HepG2 (cell line): Measurements from ENCODE around the gene PCTP. TPM values are rescaled to one million over a fixed set of nuclear protein-coding genes. Genes with fewer than 3 reads are reported as not detected.

ENCODE experiments used
- ATAC-seq: fragments of 200-7000 bp; cut with Tn5 transposase; 3 replicates; pipeline ENCODE4 v1.9.1; 2020; ENCODE audit warnings: mild to moderate bottlenecking, moderate library complexity
- BruUV-seq: library from RNA; stranded (reverse); fragments of 400-500 nt; replicated peaks from 2 replicates; lab custom pipeline; 2021; lab: Mats Ljungman, UMichigan
- CTCF ChIA-PET: fragments of 300-600 bp; formaldehyde crosslinking; extraction: SDS; loops from one replicate; lab custom pipeline; 2021; ENCODE audit warnings: low total read pairs, inconsistent platforms, low intra/inter-chr PET ratio; lab: Yijun Ruan, JAX
- POLR2A ChIA-PET: fragments of 350-600 bp; sonication (Branson Sonifier 250); formaldehyde crosslinking; loops from one replicate; lab custom pipeline; 2020; ENCODE audit warnings: antibody characterized with exemption, inconsistent platforms; lab: Yijun Ruan, JAX
- DNase-seq: peaks from one replicate; pipeline ENCODE4 v3.0.0-alpha.2; 2015; ENCODE audit warnings: low spot score
- FAIRE-seq: peaks from 3 replicates; lab custom pipeline; 2011; peaks lifted over from hg19 to GRCh38; lab: Jason Lieb, UNC
- H2AFZ ChIP-seq: one replicate; pipeline ENCODE4 v1.6.1; 2011; ENCODE audit warnings: low read length, inconsistent platforms
- H3K27ac ChIP-seq: fragments of 300-600 bp; 3 replicates; pipeline ENCODE4 v1.8.0; 2011; ENCODE audit warnings: mixed run types, mild to moderate bottlenecking, mixed read lengths, low read length, inconsistent platforms; ENCODE audit not compliant: insufficient read depth; ENCODE audit errors: extremely low read length
- H3K27me3 ChIP-seq, 2 experiments: fragments of 200-600 bp in 1 of 2; 2 replicates in 1 of 2; 3 replicates in 1 of 2; pipeline versions ENCODE4 v1.6.0 to v1.8.0; 2011; ENCODE audit warnings: low read length in 2 of 2, mild to moderate bottlenecking in 2 of 2, moderate library complexity in 2 of 2, inconsistent platforms in 1 of 2; ENCODE audit not compliant: insufficient read depth in 2 of 2, control insufficient read depth in 1 of 2
- H3K36me3 ChIP-seq, 2 experiments: fragments of 200-600 bp in 1 of 2; replicated peaks in 1 of 2; 2 replicates in 1 of 2; 3 replicates in 1 of 2; pipeline versions ENCODE4 v1.5.1 to v1.8.0; 2011; ENCODE audit warnings: low read length in 2 of 2, inconsistent platforms in 1 of 2; ENCODE audit not compliant: insufficient read depth in 2 of 2, control insufficient read depth in 1 of 2
- H3K4me1 ChIP-seq: 2 replicates; pipeline ENCODE4 v1.5.1; 2012; ENCODE audit warnings: low read length, inconsistent platforms; ENCODE audit not compliant: insufficient read depth
- H3K4me2 ChIP-seq: 2 replicates; pipeline ENCODE4 v1.6.0; 2011; ENCODE audit warnings: low read depth, low read length, inconsistent platforms
- H3K4me3 ChIP-seq, 3 experiments: fragments of 200-600 bp in 1 of 3; sonication (generic), shearing (Covaris generic) in 1 of 3; replicated peaks in 1 of 3; 2 replicates each; pipeline ENCODE4 v1.5.1; 2011 to 2016; ENCODE audit warnings: low read length in 3 of 3, inconsistent platforms in 2 of 3, low read depth in 2 of 3, mild to moderate bottlenecking in 2 of 3, control low read depth in 1 of 3, mixed read lengths in 1 of 3; ENCODE audit not compliant: insufficient read depth in 1 of 3
- H3K79me2 ChIP-seq: one replicate; pipeline ENCODE4 v1.6.1; 2011; ENCODE audit warnings: low read length, inconsistent platforms; ENCODE audit not compliant: insufficient read depth
- H3K9ac ChIP-seq: 2 replicates; pipeline ENCODE4 v1.6.0; 2011; ENCODE audit warnings: mild to moderate bottlenecking, low read depth, low read length, inconsistent platforms; ENCODE audit not compliant: insufficient read depth
- H3K9me3 ChIP-seq: 2 replicates; pipeline ENCODE4 v1.5.1; 2012; ENCODE audit warnings: mild to moderate bottlenecking, low read length
- H4K20me1 ChIP-seq: 2 replicates; pipeline ENCODE4 v1.6.0; 2011; ENCODE audit warnings: inconsistent platforms, mild to moderate bottlenecking, low read length, moderate library complexity; ENCODE audit not compliant: insufficient read depth
- HHEX ChIP-seq: IDR thresholded peaks from 2 replicates; pipeline ENCODE4 v1.6.1; 2016; ENCODE audit warnings: control low read depth
- JUNB ChIP-seq: sonication (generic); formaldehyde crosslinking; IDR thresholded peaks from 2 replicates; pipeline ENCODE4 v1.8.0; 2022; ENCODE audit warnings: missing genetic modification reagents, mild to moderate bottlenecking, borderline replicate concordance
- KLF13 ChIP-seq: sonication (generic); formaldehyde crosslinking; IDR thresholded peaks from 2 replicates; pipeline ENCODE4 v1.4.0; 2020; ENCODE audit warnings: mild to moderate bottlenecking, missing genetic modification reagents
- NONO ChIP-seq, 2 experiments: fragments of 450-650 bp in 1 of 2; sonication (generic) in 1 of 2; formaldehyde crosslinking in 1 of 2; IDR thresholded peaks in 1 of 2; conservative IDR thresholded peaks in 1 of 2; 2 replicates each; pipeline versions ENCODE4 v1.6.1 to v1.8.0; 2017 to 2022; ENCODE audit warnings: mild to moderate bottlenecking in 1 of 2, missing genetic modification reagents in 1 of 2, moderate library complexity in 1 of 2
- PAF1 ChIP-seq: IDR thresholded peaks from 2 replicates; pipeline ENCODE4 v1.6.1; 2016; ENCODE audit warnings: missing genetic modification reagents, missing compliant biosample characterization
- PHF8 ChIP-seq: sonication (generic); formaldehyde crosslinking; IDR thresholded peaks from 2 replicates; pipeline ENCODE4 v1.5.0; 2020; ENCODE audit warnings: missing genetic modification reagents
- ZC3H4 ChIP-seq: sonication (generic); formaldehyde crosslinking; IDR thresholded peaks from 2 replicates; pipeline ENCODE4 v1.4.0; 2020; ENCODE audit warnings: missing genetic modification reagents, borderline replicate concordance
- ZNF543 ChIP-seq: sonication (generic); formaldehyde crosslinking; IDR thresholded peaks from 2 replicates; pipeline ENCODE4 v1.4.0; 2020; ENCODE audit warnings: mild to moderate bottlenecking, missing genetic modification reagents
- ZNF549 ChIP-seq: sonication (generic); formaldehyde crosslinking; IDR thresholded peaks from 2 replicates; pipeline ENCODE4 v1.5.0; 2020; ENCODE audit warnings: missing genetic modification reagents
- ZNF572 ChIP-seq: sonication (generic); formaldehyde crosslinking; IDR thresholded peaks from 2 replicates; pipeline ENCODE4 v1.5.1; 2020; ENCODE audit warnings: mild to moderate bottlenecking, missing genetic modification reagents
- ZNF589 ChIP-seq: sonication (generic); formaldehyde crosslinking; conservative IDR thresholded peaks from 2 replicates; pipeline ENCODE4 v1.8.0; 2022; ENCODE audit warnings: mild to moderate bottlenecking, moderate library complexity, missing genetic modification reagents
- WGBS: methylation state at CpG from one replicate; pipeline ENCODE4 v1.1.6; 2017; ENCODE audit warnings: low lambda C conversion rate; 5-methylcytosine and 5-hydroxymethylcytosine counted together
- in situ Hi-C: cut with HindIII; loops from 2 replicates; pipeline ENCODE4 v1.10.0; 2017; ENCODE audit warnings: low pct_unique_long_range_greater_than_20kb; ENCODE audit not compliant: extremely low pct_ligation_motif_present
- intact Hi-C: fragments of 100-400 bp; cut with micrococcal nuclease; formaldehyde crosslinking; loops from one replicate; pipeline ENCODE4 v1.10.0; 2022; ENCODE audit not compliant: unreplicated experiment
- polyA plus RNA-seq, 8 experiments: library from polyadenylated mRNA; depleted of rRNA in 3 of 8; stranded (reverse) in 7 of 8; unstranded in 1 of 8; fragments of >200 nt; fragmentation: Illumina TruSeq in 4 of 8; extraction: Trizol in 4 of 8; gene quantifications; 2 replicates each; pipeline versions ENCODE4 v1.2.1 to v1.2.3, GENCODE V29; 2011 to 2016; ENCODE audit warnings: low read depth in 4 of 8, missing spikeins in 1 of 8, mixed read lengths in 1 of 8; ENCODE audit not compliant: insufficient read depth in 1 of 8
- total RNA-seq, 5 experiments: library from RNA; depleted of rRNA; stranded (reverse); fragments of >200 nt; fragmentation: Illumina TruSeq; extraction: Trizol; gene quantifications; 2 replicates each; pipeline ENCODE4 v1.2.3, GENCODE V29; 2016; ENCODE audit warnings: low read depth in 1 of 5
- TF ChIP-seq, protein P1 (sequence below): sonication (generic); formaldehyde crosslinking; IDR thresholded peaks from 2 replicates; pipeline ENCODE4 v1.4.0; 2020; ENCODE audit warnings: missing genetic modification reagents; ENCODE audit errors: not compliant biosample characterization

Gene PCTP
- total and polyA plus RNA-seq, 2 of the 13 experiments (the other 11 are each of a cell fraction or from before 2014, with no cell fraction given), result 37.1 to 50.7 TPM

- no peak overlapping the region for H3K9ac ChIP-seq
- ChIA-PET POLR2A (no interaction called here), CTCF (no interaction called here)
- H2AFZ ChIP-seq, result no peak overlapping the region
- FAIRE-seq (no peak), ATAC-seq (no peak)
- H3K27me3 ChIP-seq, result no peaks in the 10 kb centered on the region; a peak in 1 of 5 replicates
- H3K79me2 ChIP-seq, result peaks cover 7% of the 10 kb centered on the region
- intact Hi-C loops (no loop called here), in situ Hi-C loops (no loop called here)
- H3K4me1 ChIP-seq, result peaks cover 40% of the 10 kb centered on the region
- H3K4me3 ChIP-seq, result no peak overlapping the region
- whole genome bisulfite sequencing, result 34% methylated on average over 3 of the region's 3 CpGs
- BruUV-seq, result no TSS peak
- H3K9me3 ChIP-seq, result no peaks in the 10 kb centered on the region
- H3K27ac ChIP-seq, result no peak overlapping the region
- TF ChIP-seq NONO (IDR thresholded peaks at IDR 0.05), result no peak
- no peak for TF ChIP-seq NONO (CRISPR knock-in tag; conservative IDR thresholded peaks at IDR 0.05)
- no peak for TF ChIP-seq JUNB (CRISPR knock-in tag)
- no peak for TF ChIP-seq ZNF572
- no peak for TF ChIP-seq ZC3H4 (CRISPR knock-in tag)
- TF ChIP-seq ZNF549 (CRISPR knock-in tag), result no peak
- no peak for TF ChIP-seq ZNF543 (CRISPR knock-in tag)
- TF ChIP-seq PHF8 (CRISPR knock-in tag), result no peak
- no peak for TF ChIP-seq KLF13 (CRISPR knock-in tag)
- TF ChIP-seq HHEX (CRISPR knock-in tag), result no peak
- TF ChIP-seq ZNF589 (CRISPR knock-in tag), result no peak
- no peak for TF ChIP-seq PAF1 (CRISPR knock-in tag)
- TF ChIP-seq, protein P1, sequence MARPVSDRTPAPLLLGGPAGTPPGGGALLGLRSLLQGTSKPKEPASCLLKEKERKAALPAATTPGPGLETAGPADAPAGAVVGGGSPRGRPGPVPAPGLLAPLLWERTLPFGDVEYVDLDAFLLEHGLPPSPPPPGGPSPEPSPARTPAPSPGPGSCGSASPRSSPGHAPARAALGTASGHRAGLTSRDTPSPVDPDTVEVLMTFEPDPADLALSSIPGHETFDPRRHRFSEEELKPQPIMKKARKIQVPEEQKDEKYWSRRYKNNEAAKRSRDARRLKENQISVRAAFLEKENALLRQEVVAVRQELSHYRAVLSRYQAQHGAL (CRISPR knock-in tag), result no peak
- TF ChIP-seq, all 625 proteins: peak for 0
- DNase-seq, result no peak
- no peaks in the 10 kb centered on the region for H4K20me1 ChIP-seq
- no peaks in the 10 kb centered on the region for H3K36me3 ChIP-seq
- H3K4me2 ChIP-seq, result no peak overlapping the region
Observed at GRCh38 chr17:55747209-55747608, 3.6 kb upstream of the PCTP start.
